Neural progenitor cell (in vitro differentiated cells): ENCODE data around the gene GDI1.

ENCODE experiments used
- CTCF ChIP-seq: fragments of 200-600 bp; sonication (generic); IDR thresholded peaks from 2 replicates; pipeline ENCODE4 v1.5.1; 2017; ENCODE audit warnings: antibody characterized with exemption, mild to moderate bottlenecking
- EZH2 ChIP-seq: fragments of 200-600 bp; sonication (generic); IDR thresholded peaks from 2 replicates; pipeline ENCODE4 v1.6.1; 2017; ENCODE audit warnings: antibody characterized with exemption, mild to moderate bottlenecking, moderate library complexity
- EZH2phosphoT487 ChIP-seq: fragments of 200-600 bp; sonication (generic); IDR thresholded peaks from 2 replicates; pipeline ENCODE4 v1.6.1; 2017; ENCODE audit warnings: antibody characterized with exemption

- TF ChIP-seq CTCF (no peak), EZH2 (no peak), EZH2phosphoT487 (no peak)
Observed at GRCh38 chrX:154484255-154485149, 47.5 kb downstream of the GDI1 start.
